WTC11 (cell line): ENCODE data around the gene ANKDD1B. TPM values are rescaled to one million over a fixed set of nuclear protein-coding genes. Genes with fewer than 3 reads are reported as not detected.

Experiments used
- ATAC-seq: fragments of 200-7000 bp; cut with Tn5 transposase; 2 replicates; pipeline ENCODE4 v1.10.0; 2021; ENCODE audit warnings: mild to moderate bottlenecking, moderate library complexity
- CTCF ChIA-PET: fragments of 300-600 bp; sonication (Branson Sonifier 250); formaldehyde crosslinking; loops from one replicate; lab custom pipeline; 2021; ENCODE audit warnings: antibody characterized with exemption; lab: Charles Lee
- POLR2A ChIA-PET: fragments of 350-600 bp; sonication (Branson Sonifier 250); formaldehyde crosslinking; loops from one replicate; lab custom pipeline; 2021; ENCODE audit warnings: antibody characterized with exemption; lab: Charles Lee
- DNase-seq: peaks from one replicate; pipeline ENCODE4 v3.0.0; 2021; ENCODE audit warnings: low spot score
- H3K27ac Mint-ChIP-seq: 2 replicates; pipeline ENCODE4 v1.8.0; 2021; ENCODE audit warnings: mixed read lengths
- H3K27me3 Mint-ChIP-seq: 2 replicates; pipeline ENCODE4 v1.8.0; 2021; ENCODE audit warnings: low read depth, mild to moderate bottlenecking, moderate library complexity, mixed read lengths
- H3K36me3 Mint-ChIP-seq: 2 replicates; pipeline ENCODE4 v1.8.0; 2021; ENCODE audit warnings: mixed read lengths
- H3K4me1 Mint-ChIP-seq: 2 replicates; pipeline ENCODE4 v1.8.0; 2022; ENCODE audit warnings: mixed read lengths
- H3K4me3 Mint-ChIP-seq: 2 replicates; pipeline ENCODE4 v1.8.0; 2021; ENCODE audit warnings: mild to moderate bottlenecking, moderate library complexity, mixed read lengths
- H3K9me3 Mint-ChIP-seq: 2 replicates; pipeline ENCODE4 v1.8.0; 2021; ENCODE audit warnings: mixed read lengths
- ATF1 ChIP-seq: sonication (generic); formaldehyde crosslinking; IDR thresholded peaks from 2 replicates; pipeline ENCODE4 v1.8.1; 2023; ENCODE audit warnings: mild to moderate bottlenecking, moderate library complexity, missing genetic modification reagents
- CREB1 ChIP-seq: sonication (generic); formaldehyde crosslinking; IDR thresholded peaks from 2 replicates; pipeline ENCODE4 v1.8.0; 2023; ENCODE audit warnings: mild to moderate bottlenecking, missing genetic modification reagents
- CREM ChIP-seq: sonication (generic); formaldehyde crosslinking; IDR thresholded peaks from 2 replicates; pipeline ENCODE4 v1.8.1; 2022; ENCODE audit warnings: mild to moderate bottlenecking, missing genetic modification reagents, moderate library complexity
- ETV6 ChIP-seq: sonication (generic); formaldehyde crosslinking; IDR thresholded peaks from 2 replicates; pipeline ENCODE4 v1.8.1; 2022; ENCODE audit warnings: mild to moderate bottlenecking, missing genetic modification reagents
- FOXJ3 ChIP-seq: sonication (generic); formaldehyde crosslinking; IDR thresholded peaks from 2 replicates; pipeline ENCODE4 v1.9.0; 2021; ENCODE audit warnings: missing genetic modification reagents, mild to moderate bottlenecking, borderline replicate concordance
- FOXK1 ChIP-seq: sonication (generic); formaldehyde crosslinking; IDR thresholded peaks from 2 replicates; pipeline ENCODE4 v1.8.0; 2022; ENCODE audit warnings: mild to moderate bottlenecking, moderate library complexity, missing genetic modification reagents
- GRHL2 ChIP-seq: fragments of 250-450 bp; sonication (Bioruptor Pico); IDR thresholded peaks from 2 replicates; pipeline ENCODE4 v1.8.0; 2022; ENCODE audit warnings: mild to moderate bottlenecking, moderate library complexity; ENCODE audit not compliant: insufficient replicate concordance, severe bottlenecking
- NR3C1 ChIP-seq: sonication (generic); formaldehyde crosslinking; conservative IDR thresholded peaks from 2 replicates; pipeline ENCODE4 v1.8.1; 2023; ENCODE audit warnings: low read depth, mild to moderate bottlenecking, missing genetic modification reagents
- OVOL2 ChIP-seq: fragments of 250-450 bp; sonication (Bioruptor Pico); IDR thresholded peaks from 2 replicates; pipeline ENCODE4 v1.9.0; 2021; ENCODE audit warnings: mild to moderate bottlenecking, borderline replicate concordance
- PRRX2 ChIP-seq: fragments of 250-450 bp; sonication (Bioruptor Pico); IDR thresholded peaks from 2 replicates; pipeline ENCODE4 v1.8.0; 2021; ENCODE audit warnings: mild to moderate bottlenecking
- SMAD4 ChIP-seq: sonication (generic); formaldehyde crosslinking; IDR thresholded peaks from 2 replicates; pipeline ENCODE4 v1.8.0; 2022; ENCODE audit warnings: mild to moderate bottlenecking, missing genetic modification reagents
- SOX15 ChIP-seq: fragments of 250-450 bp; sonication (Bioruptor Pico); IDR thresholded peaks from 2 replicates; pipeline ENCODE4 v1.9.0; 2021; ENCODE audit warnings: mild to moderate bottlenecking
- ZNF121 ChIP-seq: sonication (generic); formaldehyde crosslinking; IDR thresholded peaks from 2 replicates; pipeline ENCODE4 v1.8.0; 2023; ENCODE audit warnings: missing genetic modification reagents
- ZNF219 ChIP-seq: sonication (generic); formaldehyde crosslinking; IDR thresholded peaks from 2 replicates; pipeline ENCODE4 v1.8.0; 2023; ENCODE audit warnings: missing genetic modification reagents, mild to moderate bottlenecking, borderline replicate concordance
- ZNF263 ChIP-seq: sonication (generic); formaldehyde crosslinking; IDR thresholded peaks from 2 replicates; pipeline ENCODE4 v1.8.1; 2022; ENCODE audit warnings: low read depth, mild to moderate bottlenecking, moderate library complexity, missing genetic modification reagents
- ZNF317 ChIP-seq: sonication (generic); formaldehyde crosslinking; IDR thresholded peaks from 2 replicates; pipeline ENCODE4 v1.8.1; 2023; ENCODE audit warnings: low read depth, mild to moderate bottlenecking, moderate library complexity, missing genetic modification reagents, borderline replicate concordance
- ZNF396 ChIP-seq: fragments of 250-450 bp; sonication (Bioruptor Pico); IDR thresholded peaks from 2 replicates; pipeline ENCODE4 v1.8.0; 2021; ENCODE audit warnings: mild to moderate bottlenecking, moderate library complexity, borderline replicate concordance
- ZNF671 ChIP-seq: fragments of 250-450 bp; sonication (Bioruptor Pico); IDR thresholded peaks from 2 replicates; pipeline ENCODE4 v1.8.0; 2021; ENCODE audit warnings: mild to moderate bottlenecking
- total RNA-seq: library from RNA; stranded (reverse); gene quantifications from 3 replicates; pipeline ENCODE4 v1.2.3, GENCODE V29; 2021
- TF ChIP-seq, protein P1 (sequence below): sonication (generic); formaldehyde crosslinking; IDR thresholded peaks from 2 replicates; pipeline ENCODE4 v1.8.0; 2022; ENCODE audit warnings: mild to moderate bottlenecking, missing genetic modification reagents
- TF ChIP-seq, protein P2 (sequence below): sonication (generic); formaldehyde crosslinking; IDR thresholded peaks from 2 replicates; pipeline ENCODE4 v1.8.1; 2022; ENCODE audit warnings: mild to moderate bottlenecking, missing genetic modification reagents, moderate library complexity, borderline replicate concordance
- TF ChIP-seq, protein P3 (sequence below): fragments of 250-450 bp; sonication (Bioruptor Pico); IDR thresholded peaks from 2 replicates; pipeline ENCODE4 v2.1.2; 2022; ENCODE audit warnings: mild to moderate bottlenecking, moderate library complexity
- TF ChIP-seq, protein P4 (sequence below): sonication (generic); formaldehyde crosslinking; IDR thresholded peaks from 2 replicates; pipeline ENCODE4 v1.8.1; 2023; ENCODE audit warnings: mild to moderate bottlenecking, missing genetic modification reagents, borderline replicate concordance
- TF ChIP-seq, protein P5 (sequence below): sonication (generic); formaldehyde crosslinking; conservative IDR thresholded peaks from 2 replicates; pipeline ENCODE4 v1.8.1; 2022; ENCODE audit warnings: mild to moderate bottlenecking, missing genetic modification reagents
- TF ChIP-seq, protein P6 (sequence below): sonication (generic); formaldehyde crosslinking; IDR thresholded peaks from 2 replicates; pipeline ENCODE4 v1.8.0; 2023; ENCODE audit warnings: missing genetic modification reagents

The ANKDD1B gene
- total RNA-seq, 1 experiment from 2014 or later, result 0.28 TPM

DNA sequence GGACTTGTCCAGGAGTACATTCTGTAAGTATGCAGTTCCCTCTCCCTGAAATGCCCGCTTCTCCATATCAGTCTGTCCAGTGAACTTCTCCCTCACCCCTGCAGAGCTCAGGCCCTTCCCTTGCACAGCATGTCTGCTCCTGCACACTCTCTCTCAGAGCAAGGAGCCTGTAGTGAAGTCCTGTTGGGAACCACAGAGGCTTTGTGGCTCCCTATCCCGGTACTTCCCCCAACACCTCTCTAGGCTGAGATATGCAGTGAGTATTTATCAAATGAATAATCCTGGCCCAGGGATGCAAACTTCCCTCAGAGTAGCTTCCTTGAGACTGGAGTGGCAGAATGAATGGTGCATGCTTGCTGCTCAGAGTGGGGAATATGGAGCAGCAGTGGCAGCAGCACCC is 57.2 kb downstream of the ANKDD1B start:
- POLR2A ChIA-PET, result no interaction called here
- CTCF ChIA-PET, result no interaction called here
- Mint-ChIP-seq H3K4me1 (peaks cover 20% of the 10 kb centered on the region), H3K27ac (no peak overlapping the region)
- ATAC-seq, result no peak
- TF ChIP-seq OVOL2 (CRISPR knock-in tag) (no peak), FOXK1 (CRISPR knock-in tag) (no peak), ZNF671 (CRISPR knock-in tag) (no peak), ZNF263 (CRISPR knock-in tag) (no peak), SOX15 (CRISPR knock-in tag) (no peak), FOXJ3 (CRISPR knock-in tag) (no peak), ZNF396 (CRISPR knock-in tag) (no peak), ZNF317 (CRISPR knock-in tag) (no peak), SMAD4 (CRISPR knock-in tag) (no peak)
- TF ChIP-seq, protein P1, sequence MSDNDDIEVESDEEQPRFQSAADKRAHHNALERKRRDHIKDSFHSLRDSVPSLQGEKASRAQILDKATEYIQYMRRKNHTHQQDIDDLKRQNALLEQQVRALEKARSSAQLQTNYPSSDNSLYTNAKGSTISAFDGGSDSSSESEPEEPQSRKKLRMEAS (CRISPR knock-in tag), result no peak
- TF ChIP-seq, protein P2, sequence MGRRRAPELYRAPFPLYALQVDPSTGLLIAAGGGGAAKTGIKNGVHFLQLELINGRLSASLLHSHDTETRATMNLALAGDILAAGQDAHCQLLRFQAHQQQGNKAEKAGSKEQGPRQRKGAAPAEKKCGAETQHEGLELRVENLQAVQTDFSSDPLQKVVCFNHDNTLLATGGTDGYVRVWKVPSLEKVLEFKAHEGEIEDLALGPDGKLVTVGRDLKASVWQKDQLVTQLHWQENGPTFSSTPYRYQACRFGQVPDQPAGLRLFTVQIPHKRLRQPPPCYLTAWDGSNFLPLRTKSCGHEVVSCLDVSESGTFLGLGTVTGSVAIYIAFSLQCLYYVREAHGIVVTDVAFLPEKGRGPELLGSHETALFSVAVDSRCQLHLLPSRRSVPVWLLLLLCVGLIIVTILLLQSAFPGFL, result no peak
- TF ChIP-seq, protein P3, sequence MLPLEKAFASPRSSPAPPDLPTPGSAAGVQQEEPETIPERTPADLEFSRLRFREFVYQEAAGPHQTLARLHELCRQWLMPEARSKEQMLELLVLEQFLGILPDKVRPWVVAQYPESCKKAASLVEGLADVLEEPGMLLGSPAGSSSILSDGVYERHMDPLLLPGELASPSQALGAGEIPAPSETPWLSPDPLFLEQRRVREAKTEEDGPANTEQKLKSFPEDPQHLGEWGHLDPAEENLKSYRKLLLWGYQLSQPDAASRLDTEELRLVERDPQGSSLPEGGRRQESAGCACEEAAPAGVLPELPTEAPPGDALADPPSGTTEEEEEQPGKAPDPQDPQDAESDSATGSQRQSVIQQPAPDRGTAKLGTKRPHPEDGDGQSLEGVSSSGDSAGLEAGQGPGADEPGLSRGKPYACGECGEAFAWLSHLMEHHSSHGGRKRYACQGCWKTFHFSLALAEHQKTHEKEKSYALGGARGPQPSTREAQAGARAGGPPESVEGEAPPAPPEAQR, result no peak
- TF ChIP-seq, all 79 proteins: peak for 0
- H3K4me3 Mint-ChIP-seq, result no peak overlapping the region
- H3K9me3 Mint-ChIP-seq, result no peaks in the 10 kb centered on the region
- no peak for DNase-seq
- H3K27me3 Mint-ChIP-seq, result no peaks in the 10 kb centered on the region
- H3K36me3 Mint-ChIP-seq, result no peaks in the 10 kb centered on the region

DNA sequence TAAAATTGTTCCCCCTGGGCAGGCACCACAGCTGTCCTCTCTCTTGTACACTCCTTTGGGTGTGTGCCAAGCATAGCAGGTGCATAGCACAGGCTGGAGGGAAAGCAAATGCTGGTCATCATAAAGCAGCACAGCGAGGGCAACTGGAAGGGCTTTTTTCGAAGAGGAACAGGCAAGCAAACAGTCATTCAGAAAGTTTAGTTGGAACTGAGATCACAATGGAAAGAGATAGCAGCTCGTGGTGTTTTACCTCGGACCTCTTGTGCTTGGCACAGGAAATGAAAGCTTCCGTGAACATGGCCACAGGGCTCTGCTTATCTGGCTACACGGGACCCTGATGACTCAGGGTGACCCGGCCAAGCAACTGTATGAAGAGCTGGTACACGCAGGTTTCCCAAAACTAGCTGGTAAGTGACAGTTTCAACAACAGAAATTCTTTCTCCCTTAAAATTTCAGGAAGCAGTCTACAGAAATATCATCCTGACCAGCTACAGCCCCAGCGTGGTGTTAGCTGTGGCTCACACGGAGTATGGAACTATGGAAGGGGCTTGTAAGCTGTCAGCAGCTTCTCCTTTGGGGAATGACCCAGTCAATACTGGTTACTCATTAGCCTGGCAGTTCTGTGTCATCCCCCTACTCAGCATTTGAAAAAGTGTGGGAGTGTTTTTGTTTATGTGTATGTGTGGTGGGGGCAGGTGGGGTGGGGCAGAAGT is 57.9 kb downstream of the ANKDD1B start:
- Mint-ChIP-seq H3K27ac (no peak overlapping the region), H3K36me3 (no peaks in the 10 kb centered on the region), H3K4me1 (peaks cover 20% of the 10 kb centered on the region), H3K27me3 (no peaks in the 10 kb centered on the region), H3K9me3 (no peaks in the 10 kb centered on the region), H3K4me3 (no peak overlapping the region)
- TF ChIP-seq ZNF317 (CRISPR knock-in tag), result no peak
- TF ChIP-seq ZNF121 (CRISPR knock-in tag), result no peak
- no peak for TF ChIP-seq GRHL2 (CRISPR knock-in tag)
- TF ChIP-seq ZNF219 (CRISPR knock-in tag), result no peak
- TF ChIP-seq ETV6 (CRISPR knock-in tag), result no peak
- no peak for TF ChIP-seq ZNF396 (CRISPR knock-in tag)
- no peak for TF ChIP-seq PRRX2 (CRISPR knock-in tag)
- TF ChIP-seq NR3C1 (CRISPR knock-in tag), result no peak
- TF ChIP-seq, protein P4, sequence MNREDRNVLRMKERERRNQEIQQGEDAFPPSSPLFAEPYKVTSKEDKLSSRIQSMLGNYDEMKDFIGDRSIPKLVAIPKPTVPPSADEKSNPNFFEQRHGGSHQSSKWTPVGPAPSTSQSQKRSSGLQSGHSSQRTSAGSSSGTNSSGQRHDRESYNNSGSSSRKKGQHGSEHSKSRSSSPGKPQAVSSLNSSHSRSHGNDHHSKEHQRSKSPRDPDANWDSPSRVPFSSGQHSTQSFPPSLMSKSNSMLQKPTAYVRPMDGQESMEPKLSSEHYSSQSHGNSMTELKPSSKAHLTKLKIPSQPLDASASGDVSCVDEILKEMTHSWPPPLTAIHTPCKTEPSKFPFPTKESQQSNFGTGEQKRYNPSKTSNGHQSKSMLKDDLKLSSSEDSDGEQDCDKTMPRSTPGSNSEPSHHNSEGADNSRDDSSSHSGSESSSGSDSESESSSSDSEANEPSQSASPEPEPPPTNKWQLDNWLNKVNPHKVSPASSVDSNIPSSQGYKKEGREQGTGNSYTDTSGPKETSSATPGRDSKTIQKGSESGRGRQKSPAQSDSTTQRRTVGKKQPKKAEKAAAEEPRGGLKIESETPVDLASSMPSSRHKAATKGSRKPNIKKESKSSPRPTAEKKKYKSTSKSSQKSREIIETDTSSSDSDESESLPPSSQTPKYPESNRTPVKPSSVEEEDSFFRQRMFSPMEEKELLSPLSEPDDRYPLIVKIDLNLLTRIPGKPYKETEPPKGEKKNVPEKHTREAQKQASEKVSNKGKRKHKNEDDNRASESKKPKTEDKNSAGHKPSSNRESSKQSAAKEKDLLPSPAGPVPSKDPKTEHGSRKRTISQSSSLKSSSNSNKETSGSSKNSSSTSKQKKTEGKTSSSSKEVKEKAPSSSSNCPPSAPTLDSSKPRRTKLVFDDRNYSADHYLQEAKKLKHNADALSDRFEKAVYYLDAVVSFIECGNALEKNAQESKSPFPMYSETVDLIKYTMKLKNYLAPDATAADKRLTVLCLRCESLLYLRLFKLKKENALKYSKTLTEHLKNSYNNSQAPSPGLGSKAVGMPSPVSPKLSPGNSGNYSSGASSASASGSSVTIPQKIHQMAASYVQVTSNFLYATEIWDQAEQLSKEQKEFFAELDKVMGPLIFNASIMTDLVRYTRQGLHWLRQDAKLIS, result no peak
- TF ChIP-seq, protein P5, sequence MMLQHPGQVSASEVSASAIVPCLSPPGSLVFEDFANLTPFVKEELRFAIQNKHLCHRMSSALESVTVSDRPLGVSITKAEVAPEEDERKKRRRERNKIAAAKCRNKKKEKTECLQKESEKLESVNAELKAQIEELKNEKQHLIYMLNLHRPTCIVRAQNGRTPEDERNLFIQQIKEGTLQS (CRISPR knock-in tag), result no peak
- TF ChIP-seq CREM (CRISPR knock-in tag), result no peak
- no peak for TF ChIP-seq CREB1
- no peak for TF ChIP-seq ATF1 (CRISPR knock-in tag)
- TF ChIP-seq, protein P6, sequence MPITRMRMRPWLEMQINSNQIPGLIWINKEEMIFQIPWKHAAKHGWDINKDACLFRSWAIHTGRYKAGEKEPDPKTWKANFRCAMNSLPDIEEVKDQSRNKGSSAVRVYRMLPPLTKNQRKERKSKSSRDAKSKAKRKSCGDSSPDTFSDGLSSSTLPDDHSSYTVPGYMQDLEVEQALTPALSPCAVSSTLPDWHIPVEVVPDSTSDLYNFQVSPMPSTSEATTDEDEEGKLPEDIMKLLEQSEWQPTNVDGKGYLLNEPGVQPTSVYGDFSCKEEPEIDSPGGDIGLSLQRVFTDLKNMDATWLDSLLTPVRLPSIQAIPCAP (CRISPR knock-in tag), result no peak
- ATAC-seq (peak; percentile 52), DNase-seq (no peak)
- CTCF ChIA-PET, result interaction anchor here (0.8 kb wide), 1 partner anchor 12 kb away, joined by 3 read pairs; no protein-coding TSS in a partner anchor
- POLR2A ChIA-PET, result interaction anchor here (0.7 kb wide), 1 partner anchor 13 kb away, joined by 3 read pairs; no protein-coding TSS in a partner anchor
